DOHH2 (cell line): ENCODE data around the gene RAP1GDS1.

Experiments
- H3F3A ChIP-seq: fragments of 200-600 bp; sonication (generic), shearing (Covaris generic); 2 replicates; pipeline ENCODE4 v1.6.0; 2016; ENCODE audit warnings: antibody characterized with exemption, mild to moderate bottlenecking; ENCODE audit not compliant: control insufficient read depth, insufficient read depth
- H3K27ac ChIP-seq: fragments of 200-600 bp; sonication (generic); 2 replicates; pipeline ENCODE4 v1.5.1; 2014; ENCODE audit warnings: low read depth, mild to moderate bottlenecking, low read length, moderate library complexity
- H3K27me3 ChIP-seq: fragments of 200-600 bp; sonication (generic); 2 replicates; pipeline ENCODE4 v1.6.1; 2014; ENCODE audit warnings: mild to moderate bottlenecking, low read length, mixed read lengths; ENCODE audit not compliant: control insufficient read depth
- H3K36me3 ChIP-seq: fragments of 200-600 bp; sonication (generic); 2 replicates; pipeline ENCODE4 v1.6.1; 2014; ENCODE audit warnings: mild to moderate bottlenecking, low read length, moderate library complexity, mixed read lengths; ENCODE audit not compliant: control insufficient read depth
- H3K4me1 ChIP-seq: fragments of 200-600 bp; sonication (generic); 2 replicates; pipeline ENCODE4 v1.6.1; 2014; ENCODE audit warnings: mild to moderate bottlenecking, low read length, mixed read lengths; ENCODE audit not compliant: control insufficient read depth
- H3K4me2 ChIP-seq: fragments of 200-600 bp; sonication (generic); 2 replicates; pipeline ENCODE4 v1.6.0; 2014; ENCODE audit warnings: mild to moderate bottlenecking, low read length, moderate library complexity
- H3K4me3 ChIP-seq: fragments of 200-600 bp; sonication (generic); 2 replicates; pipeline ENCODE4 v1.5.1; 2014; ENCODE audit warnings: mild to moderate bottlenecking, low read length, mixed read lengths
- H3K79me2 ChIP-seq: fragments of 200-600 bp; sonication (generic); 2 replicates; pipeline ENCODE4 v1.6.1; 2014; ENCODE audit warnings: mild to moderate bottlenecking, low read length, mixed read lengths; ENCODE audit not compliant: control insufficient read depth
- H3K9me2 ChIP-seq: fragments of 200-600 bp; sonication (generic); replicated peaks from 2 replicates; pipeline ENCODE4 v1.6.1; 2014; ENCODE audit warnings: mild to moderate bottlenecking, low read length, mixed read lengths; ENCODE audit not compliant: control insufficient read depth
- H3K9me3 ChIP-seq: fragments of 200-600 bp; sonication (generic); 2 replicates; pipeline ENCODE4 v1.6.1; 2014; ENCODE audit warnings: antibody characterized with exemption, low read length, mixed read lengths; ENCODE audit not compliant: control insufficient read depth, insufficient read depth
- H4K20me1 ChIP-seq: fragments of 200-600 bp; sonication (generic); 2 replicates; pipeline ENCODE4 v1.6.0; 2014; ENCODE audit warnings: low read depth, mild to moderate bottlenecking, antibody characterized with exemption, low read length, moderate library complexity; ENCODE audit not compliant: control insufficient read depth, insufficient read depth
- CTCF ChIP-seq: fragments of 200-600 bp; sonication (generic); IDR thresholded peaks from one replicate; pipeline ENCODE4 v1.5.1; 2014; ENCODE audit warnings: antibody characterized with exemption, mild to moderate bottlenecking, low read depth, low read length; ENCODE audit not compliant: poor library complexity, severe bottlenecking
- EZH2phosphoT487 ChIP-seq: fragments of 200-600 bp; sonication (generic); IDR thresholded peaks from 2 replicates; pipeline ENCODE4 v1.6.1; 2017; ENCODE audit warnings: borderline replicate concordance, mild to moderate bottlenecking, antibody characterized with exemption, low read length, moderate library complexity, mixed read lengths

RAP1GDS1 gene

GRCh38 chr4:98314791-98315565 is 53.8 kb downstream of the RAP1GDS1 start:
- Histone ChIP-seq H3K4me3 (no peak overlapping the region), H3F3A (no peaks in the 10 kb centered on the region), H3K79me2 (peaks cover 15% of the 10 kb centered on the region; the same call in 1 of the 2 replicates), H3K4me1 (no peaks in the 10 kb centered on the region), H3K27me3 (no peaks in the 10 kb centered on the region), H3K36me3 (peaks cover 14% of the 10 kb centered on the region), H3K4me2 (no peak overlapping the region), H3K9me3 (peaks cover 7% of the 10 kb centered on the region; the same call in 1 of the 2 replicates), H3K27ac (no peak overlapping the region), H3K9me2 (no peaks in the 10 kb centered on the region), H4K20me1 (no peaks in the 10 kb centered on the region)
- TF ChIP-seq CTCF = no peak
- no peak for TF ChIP-seq EZH2phosphoT487

- no peaks in the 10 kb centered on the region for H4K20me1 ChIP-seq
- no peaks in the 10 kb centered on the region for H3F3A ChIP-seq
- no peak overlapping the region for H3K4me3 ChIP-seq
- no peaks in the 10 kb centered on the region for H3K4me1 ChIP-seq
- peaks cover 9% of the 10 kb centered on the region; the same call in 1 of the 2 replicates for H3K79me2 ChIP-seq
- no peak overlapping the region for H3K27ac ChIP-seq
- no peaks in the 10 kb centered on the region for H3K27me3 ChIP-seq
- TF ChIP-seq EZH2phosphoT487 (no peak), CTCF (no peak)
- peaks cover 7% of the 10 kb centered on the region; the same call in 1 of the 2 replicates for H3K9me3 ChIP-seq
- H3K4me2 ChIP-seq = no peak overlapping the region
- H3K9me2 ChIP-seq = no peaks in the 10 kb centered on the region
- peaks cover 14% of the 10 kb centered on the region for H3K36me3 ChIP-seq
Measured at GRCh38 chr4:98318521-98318920, 57.3 kb downstream of the RAP1GDS1 start.

GRCh38 chr4:98319021-98319420 is 57.8 kb downstream of the RAP1GDS1 start:
- no peaks in the 10 kb centered on the region for H4K20me1 ChIP-seq
- peaks cover 7% of the 10 kb centered on the region; the same call in 1 of the 2 replicates for H3K9me3 ChIP-seq
- peaks cover 9% of the 10 kb centered on the region; the same call in 1 of the 2 replicates for H3K79me2 ChIP-seq
- H3K4me3 ChIP-seq = no peak overlapping the region
- no peak overlapping the region for H3K4me2 ChIP-seq
- no peak overlapping the region for H3K27ac ChIP-seq
- no peaks in the 10 kb centered on the region for H3F3A ChIP-seq
- no peaks in the 10 kb centered on the region for H3K4me1 ChIP-seq
- H3K27me3 ChIP-seq = no peaks in the 10 kb centered on the region
- H3K36me3 ChIP-seq = peaks cover 14% of the 10 kb centered on the region
- no peak for TF ChIP-seq EZH2phosphoT487
- no peak for TF ChIP-seq CTCF
- H3K9me2 ChIP-seq = no peaks in the 10 kb centered on the region
